Measurements from ENCODE around the gene VWCE. TPM values are rescaled to one million over a fixed set of nuclear protein-coding genes. Genes with fewer than 3 reads are reported as not detected.
"Not testable (repeated sequence)": the region's sequence is repeated elsewhere in the genome, so short reads cannot be mapped to it uniquely, and the experiment has no call there.

Gene VWCE
- total RNA-seq, 1 donor from 2014 or later: 10.9 TPM

- not testable (repeated sequence) for H3K27me3 Mint-ChIP-seq (ENCODE audit: insufficient read depth); H3K4me3 Mint-ChIP-seq
These were observed 64.1 kb downstream of the VWCE start for GRCh38 chr11:61231033-61231432.

DNA sequence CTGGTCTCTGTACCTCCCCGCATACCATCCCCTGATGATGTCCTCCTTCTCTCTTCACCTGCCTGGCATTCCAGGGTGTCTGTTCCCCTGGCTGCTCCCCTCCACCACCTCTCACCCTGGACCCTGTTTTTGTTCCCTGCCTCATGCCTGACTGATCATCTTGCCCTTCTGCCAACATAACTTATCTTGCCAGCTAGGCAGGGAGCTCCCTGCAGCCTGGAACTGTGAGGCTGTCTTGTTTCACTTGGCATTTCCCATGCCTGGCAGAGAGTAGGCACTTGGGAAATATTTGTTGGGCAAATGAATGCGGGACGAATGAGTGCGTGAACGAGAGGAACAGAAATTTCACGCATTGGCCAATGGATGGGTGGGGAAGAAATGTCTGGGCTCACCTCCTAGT is 65.7 kb downstream of the VWCE start:
- H3K9me3 Mint-ChIP-seq; DNase-seq (ENCODE audit: low spot score); H3K27ac Mint-ChIP-seq; H3K36me3 Mint-ChIP-seq (ENCODE audit: low read depth); H3K27me3 Mint-ChIP-seq (ENCODE audit: insufficient read depth); H3K4me1 Mint-ChIP-seq (ENCODE audit: low read depth); intact Hi-C loops (cut with micrococcal nuclease); H3K4me3 Mint-ChIP-seq: not testable (repeated sequence)

More at GRCh38 chr11:61231033-61231432, 64.1 kb downstream of the VWCE start:
- H3K9me3 Mint-ChIP-seq; H3K36me3 Mint-ChIP-seq (ENCODE audit: low read depth); H3K4me1 Mint-ChIP-seq (ENCODE audit: low read depth); intact Hi-C loops (cut with micrococcal nuclease); DNase-seq (ENCODE audit: low spot score); H3K27ac Mint-ChIP-seq: not testable (repeated sequence)

- DNase-seq (ENCODE audit: low spot score); H3K36me3 Mint-ChIP-seq (ENCODE audit: low read depth); H3K4me1 Mint-ChIP-seq (ENCODE audit: low read depth); H3K27ac Mint-ChIP-seq; H3K27me3 Mint-ChIP-seq (ENCODE audit: insufficient read depth); H3K4me3 Mint-ChIP-seq; intact Hi-C loops (cut with micrococcal nuclease); H3K9me3 Mint-ChIP-seq: not testable (repeated sequence)
These were observed 68.5 kb downstream of the VWCE start for GRCh38 chr11:61226457-61227137.

DNA sequence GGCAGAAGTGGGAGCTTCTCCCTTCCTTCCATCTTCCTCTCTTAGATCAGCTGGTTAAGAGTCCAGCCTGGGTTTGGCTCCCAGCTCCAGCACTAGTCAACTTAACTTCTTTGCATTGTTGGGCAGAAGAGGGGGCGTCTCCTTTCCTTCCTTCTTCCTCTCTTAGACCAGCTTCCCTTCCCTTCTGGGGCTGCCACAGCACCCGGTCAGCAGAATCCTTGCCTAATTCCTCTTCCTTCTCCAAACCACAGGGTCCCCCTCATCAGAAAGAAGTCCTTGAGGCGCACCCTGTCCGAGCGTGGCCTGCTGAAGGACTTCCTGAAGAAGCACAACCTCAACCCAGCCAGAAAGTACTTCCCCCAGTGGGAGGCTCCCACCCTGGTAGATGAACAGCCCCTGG is 72.4 kb downstream of the VWCE start:
- DNase-seq (ENCODE audit: low spot score); intact Hi-C loops (cut with micrococcal nuclease); H3K4me1 Mint-ChIP-seq (ENCODE audit: low read depth); H3K27ac Mint-ChIP-seq; H3K27me3 Mint-ChIP-seq (ENCODE audit: insufficient read depth); H3K4me3 Mint-ChIP-seq; H3K9me3 Mint-ChIP-seq; H3K36me3 Mint-ChIP-seq (ENCODE audit: low read depth): not testable (repeated sequence)

DNA sequence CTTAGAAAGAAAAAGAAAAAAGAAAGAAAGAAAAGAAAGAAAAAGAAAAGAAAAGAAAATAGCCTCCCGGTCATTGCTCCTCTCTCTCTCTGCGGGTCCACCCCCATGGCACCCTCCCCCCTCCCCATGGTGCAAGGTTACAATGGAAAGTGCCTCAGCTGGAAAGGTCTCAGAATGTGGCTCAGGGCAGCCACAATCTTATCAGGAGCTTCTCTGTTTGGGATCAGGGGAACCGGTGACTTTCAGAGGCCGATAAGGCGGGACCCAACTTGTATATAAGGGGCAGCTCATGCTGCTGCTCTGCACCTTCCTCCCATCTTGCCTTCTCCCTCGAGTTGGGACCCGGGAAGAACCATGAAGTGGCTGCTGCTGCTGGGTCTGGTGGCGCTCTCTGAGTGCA is 73.1 kb downstream of the VWCE start, which contains the start of gene PGA4:
Gene PGA4 (plus strand): TSS at position 301 of the 400 bp plus-strand sequence. CDS start 54 bp downstream, at position 355.
- H3K4me1 Mint-ChIP-seq (ENCODE audit: low read depth); H3K27ac Mint-ChIP-seq; H3K36me3 Mint-ChIP-seq (ENCODE audit: low read depth); intact Hi-C loops (cut with micrococcal nuclease); H3K9me3 Mint-ChIP-seq; H3K4me3 Mint-ChIP-seq; H3K27me3 Mint-ChIP-seq (ENCODE audit: insufficient read depth); DNase-seq (ENCODE audit: low spot score): not testable (repeated sequence)

GRCh38 chr11:61219016-61219415 is 76.1 kb downstream of the VWCE start:
- H3K4me3 Mint-ChIP-seq; H3K27me3 Mint-ChIP-seq (ENCODE audit: insufficient read depth); H3K9me3 Mint-ChIP-seq; DNase-seq (ENCODE audit: low spot score); H3K36me3 Mint-ChIP-seq (ENCODE audit: low read depth); intact Hi-C loops (cut with micrococcal nuclease); H3K27ac Mint-ChIP-seq; H3K4me1 Mint-ChIP-seq (ENCODE audit: low read depth): not testable (repeated sequence)

- H3K27ac Mint-ChIP-seq; H3K36me3 Mint-ChIP-seq (ENCODE audit: low read depth); DNase-seq (ENCODE audit: low spot score); H3K27me3 Mint-ChIP-seq (ENCODE audit: insufficient read depth); H3K4me1 Mint-ChIP-seq (ENCODE audit: low read depth); H3K9me3 Mint-ChIP-seq; H3K4me3 Mint-ChIP-seq; intact Hi-C loops (cut with micrococcal nuclease): not testable (repeated sequence)
These were observed 76.8 kb downstream of the VWCE start for GRCh38 chr11:61218306-61218705.

- H3K9me3 Mint-ChIP-seq; intact Hi-C loops (cut with micrococcal nuclease); H3K27ac Mint-ChIP-seq; H3K4me3 Mint-ChIP-seq; H3K27me3 Mint-ChIP-seq (ENCODE audit: insufficient read depth); H3K4me1 Mint-ChIP-seq (ENCODE audit: low read depth); H3K36me3 Mint-ChIP-seq (ENCODE audit: low read depth); DNase-seq (ENCODE audit: low spot score): not testable (repeated sequence)
These were observed 81.3 kb downstream of the VWCE start for GRCh38 chr11:61213711-61214324.

DNA sequence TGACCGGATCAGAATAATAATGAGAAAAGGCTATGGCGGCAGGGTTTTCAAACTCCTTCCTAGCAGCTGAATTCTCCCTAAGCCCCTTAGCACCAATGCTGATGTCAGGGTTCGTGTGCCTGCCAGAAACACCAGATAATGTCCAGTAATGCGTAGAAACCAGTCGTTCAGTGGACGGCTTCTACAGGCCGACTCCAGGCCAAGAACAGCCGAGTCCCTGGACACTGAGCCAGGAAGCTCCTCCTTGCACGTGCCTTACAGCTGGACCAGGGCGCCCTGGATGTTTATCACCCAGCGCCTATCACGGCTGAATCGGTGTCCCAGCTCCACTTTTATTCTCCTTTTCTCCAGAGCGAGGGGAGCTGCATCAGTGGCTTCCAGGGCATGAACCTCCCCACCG is 82.9 kb downstream of the VWCE start:
- H3K27me3 Mint-ChIP-seq (ENCODE audit: insufficient read depth); H3K36me3 Mint-ChIP-seq (ENCODE audit: low read depth); H3K4me3 Mint-ChIP-seq; DNase-seq (ENCODE audit: low spot score); intact Hi-C loops (cut with micrococcal nuclease); H3K4me1 Mint-ChIP-seq (ENCODE audit: low read depth); H3K9me3 Mint-ChIP-seq; H3K27ac Mint-ChIP-seq: not testable (repeated sequence)

- H3K9me3 Mint-ChIP-seq; DNase-seq (ENCODE audit: low spot score); H3K4me3 Mint-ChIP-seq; H3K27ac Mint-ChIP-seq; intact Hi-C loops (cut with micrococcal nuclease); H3K36me3 Mint-ChIP-seq (ENCODE audit: low read depth); H3K4me1 Mint-ChIP-seq (ENCODE audit: low read depth); H3K27me3 Mint-ChIP-seq (ENCODE audit: insufficient read depth): not testable (repeated sequence)
These were observed 83.7 kb downstream of the VWCE start for GRCh38 chr11:61211327-61211952.

DNA sequence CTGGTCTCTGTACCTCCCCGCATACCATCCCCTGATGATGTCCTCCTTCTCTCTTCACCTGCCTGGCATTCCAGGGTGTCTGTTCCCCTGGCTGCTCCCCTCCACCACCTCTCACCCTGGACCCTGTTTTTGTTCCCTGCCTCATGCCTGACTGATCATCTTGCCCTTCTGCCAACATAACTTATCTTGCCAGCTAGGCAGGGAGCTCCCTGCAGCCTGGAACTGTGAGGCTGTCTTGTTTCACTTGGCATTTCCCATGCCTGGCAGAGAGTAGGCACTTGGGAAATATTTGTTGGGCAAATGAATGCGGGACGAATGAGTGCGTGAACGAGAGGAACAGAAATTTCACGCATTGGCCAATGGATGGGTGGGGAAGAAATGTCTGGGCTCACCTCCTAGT is 84.5 kb downstream of the VWCE start:
- H3K9me3 Mint-ChIP-seq: not testable (repeated sequence)

More for the DNA sequence above, 84.5 kb downstream of the VWCE start:
- intact Hi-C loops (cut with micrococcal nuclease); DNase-seq (ENCODE audit: low spot score); H3K27ac Mint-ChIP-seq; H3K4me3 Mint-ChIP-seq; H3K36me3 Mint-ChIP-seq (ENCODE audit: low read depth); H3K27me3 Mint-ChIP-seq (ENCODE audit: insufficient read depth); H3K4me1 Mint-ChIP-seq (ENCODE audit: low read depth): not testable (repeated sequence)

All from activated T-helper 1 cell treated with anti-CD3 and anti-CD28 coated beads, Interleukin-12 subunit alpha, Interleukin-12 subunit beta, Interleukin-2, Interleukin-4 antibody, amounts not matched to agents 30 ng/mL and 10 ng/mL and 1 ng/mL, durations not matched to agents 14 hours and 24 hours and 36 hours (primary cell).